ENCODE data around the gene PGAP2.

The PGAP2 gene

GRCh38 chr11:3825473-3826154 lies 17.3 kb downstream of the PGAP2 start:
- no peaks in the 10 kb centered on the region for H3K27me3 ChIP-seq (ENCODE audit: control insufficient read depth, insufficient read depth, low read length)
- peaks cover 25% of the 10 kb centered on the region for H3K4me1 ChIP-seq (ENCODE audit: control insufficient read depth, low read depth, low read length)
- no peak overlapping the region for H3K4me3 ChIP-seq (ENCODE audit: low read length)
- H3K36me3 ChIP-seq (ENCODE audit: control insufficient read depth, low read depth, low read length) = peaks cover 6% of the 10 kb centered on the region
- no peak overlapping the region for H3K9ac ChIP-seq (ENCODE audit: low read length)
- H3K27ac ChIP-seq (ENCODE audit: low read length) = no peak overlapping the region
- H3K9me3 ChIP-seq (ENCODE audit: control insufficient read depth, low read depth, low read length) = no peaks in the 10 kb centered on the region

- H3K9ac ChIP-seq (ENCODE audit: low read length) = no peak overlapping the region
- H3K9me3 ChIP-seq (ENCODE audit: control insufficient read depth, low read depth, low read length) = no peaks in the 10 kb centered on the region
- H3K27me3 ChIP-seq (ENCODE audit: control insufficient read depth, insufficient read depth, low read length) = no peaks in the 10 kb centered on the region
- peak overlapping the region; percentile 7 for H3K4me3 ChIP-seq (ENCODE audit: low read length)
- H3K27ac ChIP-seq (ENCODE audit: low read length) = no peak overlapping the region
- H3K4me1 ChIP-seq (ENCODE audit: control insufficient read depth, low read depth, low read length) = peaks cover 25% of the 10 kb centered on the region
- peaks cover 6% of the 10 kb centered on the region for H3K36me3 ChIP-seq (ENCODE audit: control insufficient read depth, low read depth, low read length)
Measured at GRCh38 chr11:3826721-3827120, 18.4 kb downstream of the PGAP2 start.

DNA sequence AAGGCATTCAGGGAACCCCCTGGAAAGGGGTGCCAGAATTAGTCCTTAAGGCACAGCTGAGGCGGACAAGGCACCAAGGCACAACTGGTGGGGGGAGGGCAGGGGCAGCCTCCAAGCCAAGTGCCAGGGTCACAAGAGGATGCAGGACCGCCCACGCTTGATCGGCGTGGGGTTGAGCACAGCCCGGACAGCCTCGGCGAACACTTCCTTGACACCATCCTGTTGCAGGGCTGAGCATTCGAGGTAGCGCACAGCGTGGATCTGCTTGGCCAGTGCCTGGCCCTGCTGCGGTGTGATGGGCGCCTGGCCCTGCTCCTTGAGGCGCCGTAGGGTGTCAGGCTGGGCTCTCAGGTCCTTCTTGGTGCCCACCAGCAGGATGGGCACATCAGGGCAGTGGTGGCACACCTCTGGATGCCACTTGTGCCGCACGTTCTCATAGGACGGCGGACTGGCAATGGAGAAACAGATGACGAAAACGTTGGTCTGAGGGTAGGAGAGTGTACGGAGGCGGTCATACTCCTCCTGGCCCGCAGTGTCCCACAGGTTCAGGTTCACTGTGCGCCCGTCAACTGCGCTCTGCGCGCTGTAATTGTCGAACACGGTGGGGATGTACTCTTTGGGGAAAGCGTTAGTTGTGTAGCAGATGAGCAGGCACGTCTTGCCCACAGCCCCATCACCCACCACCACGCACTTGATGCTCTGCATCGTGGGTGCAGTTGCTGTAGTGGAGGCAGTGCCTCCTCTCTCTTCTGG lies 19.2 kb downstream of the PGAP2 start:
- Histone ChIP-seq H3K36me3 (ENCODE audit: control insufficient read depth, low read depth, low read length) (peaks cover 10% of the 10 kb centered on the region), H3K4me3 (ENCODE audit: low read length) (no peak overlapping the region), H3K9me3 (ENCODE audit: control insufficient read depth, low read depth, low read length) (no peaks in the 10 kb centered on the region), H3K27me3 (ENCODE audit: control insufficient read depth, insufficient read depth, low read length) (no peaks in the 10 kb centered on the region), H3K27ac (ENCODE audit: low read length) (no peak overlapping the region), H3K4me1 (ENCODE audit: control insufficient read depth, low read depth, low read length) (peaks cover 25% of the 10 kb centered on the region), H3K9ac (ENCODE audit: low read length) (no peak overlapping the region)

DNA sequence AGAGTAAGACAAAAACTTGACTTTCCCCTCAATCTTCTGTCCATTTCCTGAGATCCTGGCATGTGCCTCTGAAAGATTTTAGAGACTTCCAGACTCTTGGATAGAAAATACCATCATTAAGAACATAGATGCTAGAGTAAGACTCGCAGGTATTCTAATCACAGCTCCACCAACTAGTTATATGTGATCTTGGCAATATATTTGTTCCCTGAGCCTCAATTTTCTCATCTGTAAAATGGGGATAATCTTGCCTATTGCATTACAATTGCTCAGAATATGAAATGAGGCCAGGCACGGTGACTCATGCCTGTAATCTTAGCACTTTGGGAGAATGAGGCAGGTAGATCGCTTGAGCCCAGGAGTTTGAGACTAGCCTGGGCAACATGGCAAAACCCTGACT lies 21.7 kb downstream of the PGAP2 start:
- Histone ChIP-seq H3K4me1 (ENCODE audit: control insufficient read depth, low read depth, low read length) (peaks cover 34% of the 10 kb centered on the region), H3K27ac (ENCODE audit: low read length) (no peak overlapping the region), H3K9ac (ENCODE audit: low read length) (no peak overlapping the region), H3K27me3 (ENCODE audit: control insufficient read depth, insufficient read depth, low read length) (no peaks in the 10 kb centered on the region), H3K36me3 (ENCODE audit: control insufficient read depth, low read depth, low read length) (peaks cover 10% of the 10 kb centered on the region), H3K4me3 (ENCODE audit: low read length) (no peak overlapping the region), H3K9me3 (ENCODE audit: control insufficient read depth, low read depth, low read length) (no peaks in the 10 kb centered on the region)

DNA sequence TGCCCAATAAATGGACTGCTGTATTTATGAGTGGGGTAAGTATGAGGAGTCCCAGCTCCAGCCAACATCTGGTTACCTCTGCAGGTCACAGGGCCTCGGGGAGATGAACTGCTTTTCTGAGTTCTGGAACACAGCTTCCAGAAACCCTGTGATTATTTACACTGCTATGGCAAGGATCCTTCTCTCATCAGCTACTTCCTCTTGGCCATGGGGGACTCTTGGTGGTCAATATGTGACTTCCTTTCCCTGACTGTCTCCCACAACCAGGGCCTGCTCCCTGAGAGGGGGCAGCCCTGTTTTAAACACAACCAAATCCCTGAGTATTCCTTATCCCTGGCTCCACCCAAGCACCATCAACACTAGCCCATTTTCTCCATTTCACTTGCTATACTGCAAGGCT lies 22.4 kb downstream of the PGAP2 start:
- H3K9ac ChIP-seq (ENCODE audit: low read length) = no peak overlapping the region
- H3K9me3 ChIP-seq (ENCODE audit: control insufficient read depth, low read depth, low read length) = no peaks in the 10 kb centered on the region
- no peaks in the 10 kb centered on the region for H3K27me3 ChIP-seq (ENCODE audit: control insufficient read depth, insufficient read depth, low read length)
- no peak overlapping the region for H3K27ac ChIP-seq (ENCODE audit: low read length)
- peaks cover 31% of the 10 kb centered on the region for H3K4me1 ChIP-seq (ENCODE audit: control insufficient read depth, low read depth, low read length)
- H3K4me3 ChIP-seq (ENCODE audit: low read length) = no peak overlapping the region
- peaks cover 10% of the 10 kb centered on the region for H3K36me3 ChIP-seq (ENCODE audit: control insufficient read depth, low read depth, low read length)

DNA sequence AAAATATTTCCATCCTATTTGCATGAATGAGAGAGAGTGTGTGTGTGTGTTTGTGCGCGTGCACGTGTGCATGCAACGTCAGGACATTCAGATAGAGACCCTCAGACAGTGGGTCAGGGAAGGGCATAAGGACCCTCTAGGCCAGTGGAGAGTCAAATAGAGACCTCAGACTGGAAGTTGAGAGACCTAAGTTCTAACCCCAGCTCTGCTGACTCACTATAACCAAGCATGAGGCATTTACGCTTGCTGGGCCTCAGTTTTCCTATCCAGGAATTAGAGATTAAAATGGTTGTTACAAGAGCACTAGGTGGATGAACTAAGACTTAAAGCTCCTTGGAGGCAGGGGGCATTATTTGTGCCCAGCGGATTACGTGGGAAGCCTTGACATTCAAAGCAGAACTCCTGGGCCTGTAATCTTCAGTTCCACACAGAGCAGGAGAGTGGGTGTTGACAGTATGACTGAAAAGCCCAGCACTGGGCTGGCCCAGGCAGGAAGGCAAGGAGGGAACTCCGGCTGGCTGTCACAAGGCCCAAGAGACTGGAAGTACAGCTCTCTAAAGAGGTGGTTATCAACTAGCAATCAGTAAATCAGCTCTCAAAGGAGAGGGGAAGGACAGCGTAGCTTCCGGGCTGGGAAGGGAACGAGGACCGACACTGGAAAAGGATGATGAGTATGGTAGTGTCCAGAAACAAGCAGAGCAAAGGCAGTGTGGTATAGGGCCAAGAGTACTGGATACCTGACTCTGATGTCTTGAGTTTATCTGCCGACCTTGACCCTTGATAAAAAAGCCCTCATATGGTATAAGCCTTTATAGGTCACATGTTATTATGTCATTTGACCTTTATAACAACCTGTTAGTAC lies 23.2 kb downstream of the PGAP2 start:
- no peaks in the 10 kb centered on the region for H3K27me3 ChIP-seq (ENCODE audit: control insufficient read depth, insufficient read depth, low read length)
- H3K27ac ChIP-seq (ENCODE audit: low read length) = no peak overlapping the region
- peaks cover 22% of the 10 kb centered on the region for H3K4me1 ChIP-seq (ENCODE audit: control insufficient read depth, low read depth, low read length)
- peaks cover 10% of the 10 kb centered on the region for H3K36me3 ChIP-seq (ENCODE audit: control insufficient read depth, low read depth, low read length)
- H3K9me3 ChIP-seq (ENCODE audit: control insufficient read depth, low read depth, low read length) = no peaks in the 10 kb centered on the region
- no peak overlapping the region for H3K4me3 ChIP-seq (ENCODE audit: low read length)
- no peak overlapping the region for H3K9ac ChIP-seq (ENCODE audit: low read length)

DNA sequence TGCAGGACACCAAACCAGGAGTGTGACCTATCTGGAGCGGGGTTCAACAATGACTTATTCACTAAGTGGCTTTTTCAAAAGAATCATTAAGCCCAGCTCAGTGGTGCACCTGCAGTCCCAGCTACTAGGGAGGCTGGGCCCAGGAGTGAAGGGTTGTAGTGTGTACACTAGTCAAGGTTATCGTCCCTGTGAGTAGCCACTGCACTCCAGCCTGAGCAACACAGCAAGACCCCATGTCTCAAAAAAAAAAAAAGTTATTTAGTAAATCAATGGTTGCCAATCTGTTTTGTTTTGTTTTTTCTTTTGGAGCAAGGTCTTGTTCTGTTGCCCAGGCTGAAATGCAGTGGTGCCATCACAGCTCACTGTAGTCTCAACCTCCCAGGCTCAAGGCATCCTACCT lies 24.5 kb downstream of the PGAP2 start:
- H3K4me3 ChIP-seq (ENCODE audit: low read length) = no peak overlapping the region
- H3K4me1 ChIP-seq (ENCODE audit: control insufficient read depth, low read depth, low read length) = peaks cover 13% of the 10 kb centered on the region
- no peak overlapping the region for H3K27ac ChIP-seq (ENCODE audit: low read length)
- H3K9me3 ChIP-seq (ENCODE audit: control insufficient read depth, low read depth, low read length) = no peaks in the 10 kb centered on the region
- H3K36me3 ChIP-seq (ENCODE audit: control insufficient read depth, low read depth, low read length) = peaks cover 7% of the 10 kb centered on the region
- H3K9ac ChIP-seq (ENCODE audit: low read length) = no peak overlapping the region
- no peaks in the 10 kb centered on the region for H3K27me3 ChIP-seq (ENCODE audit: control insufficient read depth, insufficient read depth, low read length)

DNA sequence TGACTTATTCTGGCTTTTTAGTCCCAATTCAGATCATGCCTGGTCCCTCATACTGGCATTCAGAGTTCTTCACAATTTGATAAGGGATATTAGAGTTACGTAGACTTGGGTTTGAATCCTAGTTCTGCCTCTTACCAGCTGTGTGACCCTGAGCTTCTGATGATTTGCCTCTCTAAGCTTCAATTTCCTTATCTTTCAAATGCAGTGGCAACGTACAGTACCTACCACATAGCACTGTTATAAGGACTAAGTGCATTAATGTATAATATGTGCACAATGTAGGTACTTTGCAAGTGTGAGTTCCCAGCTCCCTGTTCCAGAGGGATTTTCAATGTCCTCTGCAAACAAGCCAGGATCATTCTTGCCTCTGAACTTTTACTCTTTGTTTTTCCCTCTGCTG lies 25.1 kb downstream of the PGAP2 start:
- Histone ChIP-seq H3K27me3 (ENCODE audit: control insufficient read depth, insufficient read depth, low read length) (no peaks in the 10 kb centered on the region), H3K36me3 (ENCODE audit: control insufficient read depth, low read depth, low read length) (peaks cover 4% of the 10 kb centered on the region), H3K9me3 (ENCODE audit: control insufficient read depth, low read depth, low read length) (no peaks in the 10 kb centered on the region), H3K9ac (ENCODE audit: low read length) (no peak overlapping the region), H3K27ac (ENCODE audit: low read length) (no peak overlapping the region), H3K4me1 (ENCODE audit: control insufficient read depth, low read depth, low read length) (peaks cover 13% of the 10 kb centered on the region), H3K4me3 (ENCODE audit: low read length) (no peak overlapping the region)

- H3K9ac ChIP-seq (ENCODE audit: low read length) = no peak overlapping the region
- H3K4me1 ChIP-seq (ENCODE audit: control insufficient read depth, low read depth, low read length) = peaks cover 13% of the 10 kb centered on the region
- peaks cover 4% of the 10 kb centered on the region for H3K36me3 ChIP-seq (ENCODE audit: control insufficient read depth, low read depth, low read length)
- H3K27me3 ChIP-seq (ENCODE audit: control insufficient read depth, insufficient read depth, low read length) = no peaks in the 10 kb centered on the region
- no peak overlapping the region for H3K4me3 ChIP-seq (ENCODE audit: low read length)
- H3K27ac ChIP-seq (ENCODE audit: low read length) = no peak overlapping the region
- H3K9me3 ChIP-seq (ENCODE audit: control insufficient read depth, low read depth, low read length) = no peaks in the 10 kb centered on the region
Measured at GRCh38 chr11:3834349-3834663, 25.9 kb downstream of the PGAP2 start.

DNA sequence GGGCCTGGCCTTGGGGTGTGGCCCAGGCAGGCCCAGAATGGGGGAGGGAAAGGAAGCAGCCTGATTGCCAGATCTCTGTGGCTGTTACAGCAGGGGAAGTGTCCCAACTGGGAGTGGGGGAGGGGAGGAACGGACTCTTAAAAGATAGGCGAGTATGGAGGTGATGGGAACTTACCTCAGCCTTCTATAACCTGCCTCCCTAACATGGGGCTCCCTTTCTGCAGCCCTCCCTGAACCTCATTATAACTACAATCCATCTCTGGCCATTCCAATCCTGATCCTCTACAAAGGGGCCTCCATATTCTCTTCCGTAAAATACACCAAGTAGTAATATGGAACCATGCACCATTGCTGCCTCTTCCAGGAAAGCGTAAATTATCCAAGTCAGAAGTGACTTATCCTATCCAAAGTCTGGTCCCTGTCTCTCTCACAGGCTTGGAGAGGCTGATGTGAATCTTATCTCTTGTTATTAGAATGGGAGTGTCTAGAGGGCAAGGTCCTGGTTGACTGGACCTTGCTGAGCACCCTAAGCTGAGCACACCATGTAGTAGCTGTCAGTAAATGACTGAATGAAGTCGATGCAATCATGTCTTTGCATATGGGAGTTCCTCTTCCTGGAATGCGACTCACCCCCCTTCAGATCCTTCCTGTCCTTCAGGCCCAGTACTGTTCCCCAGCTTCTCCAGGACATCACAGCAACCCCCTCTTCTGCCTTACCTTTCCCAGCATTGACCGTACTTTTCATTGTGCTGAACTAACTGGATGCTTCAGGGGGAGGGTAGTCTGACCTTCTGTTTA lies 26.5 kb downstream of the PGAP2 start:
- Histone ChIP-seq H3K27ac (ENCODE audit: low read length) (no peak overlapping the region), H3K9me3 (ENCODE audit: control insufficient read depth, low read depth, low read length) (no peaks in the 10 kb centered on the region), H3K4me3 (ENCODE audit: low read length) (no peak overlapping the region), H3K9ac (ENCODE audit: low read length) (no peak overlapping the region), H3K36me3 (ENCODE audit: control insufficient read depth, low read depth, low read length) (peaks cover 4% of the 10 kb centered on the region), H3K27me3 (ENCODE audit: control insufficient read depth, insufficient read depth, low read length) (no peaks in the 10 kb centered on the region), H3K4me1 (ENCODE audit: control insufficient read depth, low read depth, low read length) (peaks cover 15% of the 10 kb centered on the region)

DNA sequence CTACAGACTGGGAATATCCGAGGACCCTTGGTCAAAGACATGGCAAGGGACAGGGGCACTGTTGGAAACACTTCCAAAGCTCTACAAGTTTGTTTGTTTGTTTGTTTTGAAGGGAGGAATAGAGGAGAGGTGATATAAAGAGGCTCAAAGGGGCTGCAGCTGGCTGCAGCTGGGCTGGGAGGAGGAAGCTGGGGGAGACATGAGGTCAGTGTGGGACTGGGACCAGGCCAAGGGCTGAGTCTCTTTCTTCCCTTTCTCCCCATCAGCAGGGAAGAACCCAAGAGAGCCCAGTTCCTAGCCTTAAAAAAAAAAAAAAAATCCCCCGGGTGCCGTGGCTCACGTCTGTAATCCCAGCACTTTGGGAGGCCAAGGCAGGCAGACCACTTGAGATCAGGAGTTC lies 27.4 kb downstream of the PGAP2 start:
- Histone ChIP-seq H3K27me3 (ENCODE audit: control insufficient read depth, insufficient read depth, low read length) (no peaks in the 10 kb centered on the region), H3K4me1 (ENCODE audit: control insufficient read depth, low read depth, low read length) (peaks cover 18% of the 10 kb centered on the region), H3K9ac (ENCODE audit: low read length) (no peak overlapping the region), H3K4me3 (ENCODE audit: low read length) (no peak overlapping the region), H3K36me3 (ENCODE audit: control insufficient read depth, low read depth, low read length) (peaks cover 4% of the 10 kb centered on the region), H3K27ac (ENCODE audit: low read length) (no peak overlapping the region), H3K9me3 (ENCODE audit: control insufficient read depth, low read depth, low read length) (no peaks in the 10 kb centered on the region)
